SK-N-DZ (cell line): ENCODE measurements around the gene SLAMF9.

Experiments used
- DNase-seq: peaks from one replicate; pipeline ENCODE4 v3.0.0-alpha.2; 2015; ENCODE audit warnings: low spot score

The SLAMF9 gene

GRCh38 chr1:159946242-159947187 is 7.5 kb downstream of the SLAMF9 start:
- no peak for DNase-seq

GRCh38 chr1:159945483-159946241 is 8.4 kb downstream of the SLAMF9 start, which contains the start of gene IGSF9:
Gene IGSF9, minus strand, starts transcription at chr1:159945613. Its CDS starts 2,159 bp downstream, at chr1:159943454.
- DNase-seq, result peak; percentile 95

GRCh38 chr1:159944623-159945455 is 9.2 kb downstream of the SLAMF9 start:
- DNase-seq, result no peak

- DNase-seq, result no peak
Measured at GRCh38 chr1:159943908-159944622, 10.0 kb downstream of the SLAMF9 start.

- no peak for DNase-seq
Measured at GRCh38 chr1:159943278-159943640, 10.8 kb downstream of the SLAMF9 start.

- DNase-seq, result no peak
Measured at GRCh38 chr1:159942632-159943277, 11.3 kb downstream of the SLAMF9 start.

GRCh38 chr1:159941591-159942560 is 12.2 kb downstream of the SLAMF9 start:
- no peak for DNase-seq

GRCh38 chr1:159941141-159941540 is 12.9 kb downstream of the SLAMF9 start:
- DNase-seq, result peak; percentile 23

- no peak for DNase-seq
Measured at GRCh38 chr1:159940006-159940620, 13.9 kb downstream of the SLAMF9 start.

GRCh38 chr1:159939678-159940002 is 14.4 kb downstream of the SLAMF9 start:
- DNase-seq, result no peak

GRCh38 chr1:159938905-159939677 is 14.9 kb downstream of the SLAMF9 start:
- DNase-seq, result no peak

- DNase-seq, result no peak
Measured at GRCh38 chr1:159938211-159938852, 15.7 kb downstream of the SLAMF9 start.

GRCh38 chr1:159937054-159937750 is 16.8 kb downstream of the SLAMF9 start:
- no peak for DNase-seq

GRCh38 chr1:159936273-159936904 is 17.6 kb downstream of the SLAMF9 start:
- peak; percentile 63 for DNase-seq

GRCh38 chr1:159935719-159936272 is 18.2 kb downstream of the SLAMF9 start:
- DNase-seq, result no peak

GRCh38 chr1:159935305-159935704 is 18.7 kb downstream of the SLAMF9 start:
- no peak for DNase-seq
